Stimulated activated CD4-positive, alpha-beta T cell treated with anti-CD3 and anti-CD28 coated beads, Interleukin-1b, Interleukin-23, amount 100 ng/mL, for 1 hour (primary cell): ENCODE data around the gene ARAP1.

Experiments used
- DNase-seq, 2 donors: peaks; one replicate each; pipeline ENCODE4 v3.0.0-alpha.2; 2020; ENCODE audit warnings: low read depth in 2 of 2

Gene ARAP1

DNA sequence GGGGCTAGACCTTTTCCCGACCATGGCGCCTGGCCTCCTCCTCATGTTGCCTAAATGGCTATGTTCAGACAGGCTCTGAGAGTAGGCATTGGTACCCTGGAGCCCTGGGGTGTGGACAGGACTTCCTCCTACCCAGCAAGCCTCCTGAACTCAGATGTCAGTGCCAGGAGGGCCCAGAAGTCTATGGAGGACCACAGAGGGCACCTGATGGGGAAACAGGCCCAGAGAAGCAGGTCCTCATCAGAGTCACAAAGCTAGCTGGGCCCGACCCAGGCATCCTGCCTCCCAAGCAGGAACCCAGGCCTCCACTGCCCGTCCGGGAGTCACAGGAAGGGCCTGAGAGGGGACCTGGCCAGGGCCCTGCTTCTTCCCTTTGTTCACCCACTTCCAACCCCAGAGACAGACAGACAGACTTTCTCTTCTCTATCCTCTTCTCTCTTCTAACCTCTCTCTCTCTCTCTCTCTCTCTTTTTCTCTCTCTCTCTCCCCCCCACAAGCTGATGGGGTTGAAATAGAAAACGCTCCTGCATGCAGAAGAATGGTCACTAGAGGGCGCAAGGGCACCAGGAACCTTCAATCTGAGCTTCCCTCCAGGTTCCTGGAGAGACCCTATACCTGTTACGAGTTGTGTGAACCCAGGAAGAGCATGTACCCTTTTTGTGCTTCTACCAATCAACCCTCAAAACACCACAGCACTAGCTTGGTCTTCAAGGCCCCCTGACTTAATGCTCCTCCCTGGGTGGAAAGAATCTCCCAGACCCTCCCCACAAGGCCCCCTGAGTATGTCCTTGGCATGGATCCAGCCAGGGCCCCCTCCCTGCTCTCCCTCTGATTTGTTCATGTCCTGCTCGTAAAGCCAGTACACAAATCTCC, 27.1 kb downstream of the ARAP1 start:
- DNase-seq = peak; percentile 60 to 66

DNA sequence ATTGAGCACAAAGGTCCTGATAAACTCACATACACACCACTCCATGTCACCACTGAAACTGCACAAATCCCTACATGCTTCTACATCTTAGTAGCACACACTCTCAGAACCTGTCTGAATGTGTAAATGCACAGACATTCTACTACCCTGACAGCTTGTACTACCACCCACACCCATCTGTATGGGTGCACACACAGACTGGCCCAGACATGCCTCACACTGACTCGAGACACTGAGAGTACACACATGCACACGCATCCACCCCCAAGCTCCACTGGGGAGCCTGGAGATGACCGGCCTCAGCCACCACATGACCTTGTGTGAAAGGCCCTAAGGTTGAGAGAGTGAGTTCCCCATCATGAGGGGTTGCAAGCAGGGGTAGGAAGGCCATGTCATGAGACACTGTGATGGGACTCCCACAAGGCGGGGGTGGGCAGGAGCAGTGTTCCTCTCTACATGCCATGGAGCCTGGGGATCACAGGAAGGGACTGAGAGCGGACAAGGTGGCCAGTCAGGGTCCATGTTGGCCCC, 28.1 kb downstream of the ARAP1 start:
- DNase-seq = no peak

DNA sequence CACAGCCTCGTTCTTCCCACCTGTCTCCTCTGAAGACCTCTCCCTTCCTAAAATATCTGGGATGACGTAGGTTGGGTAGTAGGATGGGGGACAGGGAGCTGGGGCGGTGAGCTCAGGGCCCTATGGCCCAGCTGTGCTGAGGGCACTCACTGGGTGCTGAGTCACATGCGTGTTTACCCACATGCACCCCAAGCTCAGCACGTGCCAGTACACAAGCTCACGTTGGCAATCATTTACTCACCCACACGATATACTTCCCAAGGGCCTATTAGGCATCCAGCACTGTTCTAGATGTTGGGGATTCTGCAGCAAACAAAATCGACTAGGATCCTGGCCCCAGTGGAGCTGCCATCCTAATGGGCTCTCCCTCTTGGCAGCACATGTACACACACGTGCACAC, 28.7 kb downstream of the ARAP1 start:
- no peak for DNase-seq

DNA sequence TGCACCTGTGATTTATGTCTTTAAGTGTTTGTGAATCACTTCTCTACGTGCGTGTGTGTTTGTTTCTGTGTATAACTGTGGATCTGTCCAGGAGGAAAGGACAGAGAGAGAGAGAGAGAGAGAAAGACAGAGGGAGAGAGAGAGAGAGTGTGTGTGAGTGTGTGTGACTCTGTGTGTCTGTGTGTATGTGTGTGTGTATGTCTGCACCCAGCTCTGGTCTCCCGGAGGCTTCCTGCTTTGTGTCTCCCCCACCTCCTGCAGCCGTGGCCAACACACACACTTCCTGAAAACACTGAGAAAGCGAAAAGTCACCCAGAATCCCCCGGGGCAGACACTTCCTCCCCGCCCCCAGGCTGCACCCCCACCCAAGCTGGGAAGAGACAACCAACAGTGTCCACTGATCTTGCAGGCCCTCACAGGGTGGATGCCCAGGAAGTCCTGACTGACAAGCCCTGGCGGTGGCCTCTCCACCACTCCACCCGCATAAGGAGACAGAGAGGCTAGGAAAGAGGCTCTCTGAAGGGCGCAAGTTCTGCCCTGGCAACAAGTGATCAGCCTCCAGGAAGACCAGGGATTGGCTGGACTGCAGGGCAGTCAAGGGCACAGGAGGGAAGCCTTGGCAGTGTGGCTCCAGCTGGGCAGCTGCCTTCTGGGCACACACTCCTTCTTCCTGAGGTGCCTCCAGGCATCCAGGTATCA, 30.0 kb downstream of the ARAP1 start:
- DNase-seq = peak; percentile 62 to 67

DNA sequence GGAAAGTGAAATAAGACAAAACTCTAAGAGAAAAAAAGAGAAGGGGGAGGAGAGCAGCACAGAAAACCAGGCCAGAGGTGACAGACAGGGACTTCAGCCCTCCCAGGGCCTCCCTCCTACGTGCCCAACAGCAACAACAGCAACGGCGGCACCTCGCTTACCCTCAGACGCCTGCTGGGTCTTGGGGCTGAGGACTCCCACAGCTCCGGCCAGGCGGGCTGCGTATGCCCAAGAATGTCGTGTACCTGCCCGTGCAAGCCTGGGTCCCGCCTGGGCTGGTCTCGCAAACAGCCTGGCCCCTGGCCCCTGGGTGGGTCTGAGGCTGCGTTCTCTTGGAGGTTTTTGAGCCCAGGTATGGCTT, 30.5 kb downstream of the ARAP1 start:
- DNase-seq = no peak

DNA sequence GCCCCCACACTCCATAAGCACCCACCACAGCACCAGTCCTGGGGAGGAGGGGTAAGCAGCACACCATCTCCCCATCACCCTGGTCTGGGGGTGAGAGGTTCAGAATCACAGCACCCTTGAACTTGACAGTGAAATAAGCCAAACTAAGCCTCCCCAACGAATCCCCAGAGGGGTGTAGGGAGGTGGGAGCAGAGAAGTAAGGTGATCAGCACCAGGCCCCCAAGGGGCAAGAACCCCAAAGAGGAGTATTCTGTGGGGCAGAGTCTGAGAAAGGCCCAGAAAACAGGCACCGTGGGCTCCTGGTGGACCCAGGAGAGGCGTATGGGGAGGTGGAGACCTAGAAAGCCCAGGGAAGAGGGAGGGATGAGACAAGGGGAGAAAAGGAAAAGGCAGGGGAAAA, 30.9 kb downstream of the ARAP1 start:
- DNase-seq = no peak

DNA sequence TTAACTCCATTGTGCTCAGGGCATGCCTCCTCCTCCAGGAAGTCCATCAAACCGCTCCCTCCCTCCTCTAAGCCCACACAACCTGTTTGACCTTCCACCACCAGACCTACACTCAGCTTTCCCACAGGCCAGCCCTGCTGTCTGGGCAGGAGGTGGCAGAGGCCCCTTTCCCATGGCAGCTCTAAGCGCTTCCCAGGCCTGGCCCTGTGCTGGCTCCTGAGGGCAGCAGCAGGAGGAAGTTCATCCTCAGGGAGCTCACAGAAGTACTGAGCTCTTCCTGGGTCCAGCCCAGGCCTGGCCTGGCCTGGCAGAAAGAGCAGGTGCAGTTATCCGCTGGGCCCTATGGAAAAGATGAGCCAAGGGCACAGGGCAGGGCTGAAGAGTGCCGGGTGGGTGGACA, 31.4 kb downstream of the ARAP1 start:
- DNase-seq = no peak

DNA sequence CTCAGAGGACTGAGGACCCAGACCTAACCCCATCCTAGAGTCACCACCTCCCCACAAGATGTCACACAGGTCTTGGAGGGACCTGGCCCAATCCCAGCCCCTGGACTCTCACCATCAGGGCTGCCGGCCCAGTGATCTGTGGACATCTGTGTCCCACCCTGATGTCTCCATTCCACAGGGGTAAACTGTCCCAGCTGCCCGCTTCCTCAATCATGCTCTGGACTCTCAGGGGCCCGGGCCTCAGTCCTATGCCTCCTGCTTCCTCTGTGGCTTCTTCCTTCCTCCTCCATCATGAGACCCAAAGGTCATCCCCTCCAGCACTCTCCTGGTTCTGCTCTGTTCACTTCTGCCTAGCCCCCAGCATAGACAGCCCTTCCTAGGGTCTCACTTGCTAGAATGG, 32.2 kb downstream of the ARAP1 start:
- DNase-seq = no peak

DNA sequence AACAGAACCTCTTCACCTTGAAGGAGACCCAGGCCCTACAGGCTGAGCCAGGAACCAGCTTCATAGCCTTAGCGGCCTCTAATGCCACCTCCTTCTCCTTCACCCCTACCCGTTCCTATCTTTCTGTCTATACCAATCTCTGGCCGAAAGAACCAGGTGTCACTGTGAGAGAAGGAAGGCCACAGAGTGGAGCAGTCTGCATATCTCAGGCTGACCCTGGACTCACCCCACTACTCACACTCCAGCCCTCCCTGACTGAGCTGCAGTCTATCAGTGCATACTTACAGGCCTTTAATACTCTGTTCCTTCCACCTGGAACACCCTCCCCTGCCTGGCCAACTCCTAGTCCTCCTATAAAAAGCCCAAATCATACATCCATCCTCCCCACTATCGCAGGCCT, 32.7 kb downstream of the ARAP1 start:
- no peak for DNase-seq

DNA sequence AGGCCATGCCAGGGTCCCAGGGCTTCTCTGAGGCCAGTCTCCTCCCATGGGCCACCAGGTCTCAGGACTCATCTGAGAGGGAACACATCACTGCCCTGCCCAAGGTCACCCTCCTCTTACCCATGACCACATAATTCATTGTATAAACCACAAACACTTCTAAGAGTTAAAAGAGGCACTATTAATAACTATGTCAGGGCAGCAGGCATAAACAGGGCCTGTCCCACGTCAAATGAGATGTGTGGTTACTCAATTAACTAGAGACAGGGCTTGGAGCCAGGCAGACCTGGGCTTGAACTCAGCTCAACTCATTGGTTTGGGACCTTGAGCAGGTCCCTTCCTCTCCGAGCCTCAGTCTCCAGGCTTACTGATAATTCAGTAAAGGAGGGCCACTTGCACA, 33.1 kb downstream of the ARAP1 start:
- no peak for DNase-seq

DNA sequence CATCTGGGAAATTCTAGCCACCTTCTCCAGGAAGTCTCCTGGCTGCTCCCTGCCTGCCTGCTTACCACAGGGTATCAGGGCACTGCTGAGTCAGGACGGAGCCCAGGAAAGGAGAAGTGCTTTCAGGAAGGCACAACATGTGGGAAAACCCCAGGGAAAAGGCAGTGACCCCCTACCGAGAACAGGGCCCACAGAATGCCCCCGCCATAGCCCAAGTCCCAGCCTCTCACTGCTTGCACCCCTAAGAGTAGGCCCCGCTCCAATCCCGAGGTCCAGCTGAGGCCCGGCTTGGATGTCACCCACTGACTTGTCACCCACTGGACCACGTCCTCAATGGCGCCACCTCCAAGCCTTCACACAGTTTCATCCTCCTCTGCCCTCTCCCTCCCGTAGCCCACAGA, 34.1 kb downstream of the ARAP1 start:
- DNase-seq = no peak

DNA sequence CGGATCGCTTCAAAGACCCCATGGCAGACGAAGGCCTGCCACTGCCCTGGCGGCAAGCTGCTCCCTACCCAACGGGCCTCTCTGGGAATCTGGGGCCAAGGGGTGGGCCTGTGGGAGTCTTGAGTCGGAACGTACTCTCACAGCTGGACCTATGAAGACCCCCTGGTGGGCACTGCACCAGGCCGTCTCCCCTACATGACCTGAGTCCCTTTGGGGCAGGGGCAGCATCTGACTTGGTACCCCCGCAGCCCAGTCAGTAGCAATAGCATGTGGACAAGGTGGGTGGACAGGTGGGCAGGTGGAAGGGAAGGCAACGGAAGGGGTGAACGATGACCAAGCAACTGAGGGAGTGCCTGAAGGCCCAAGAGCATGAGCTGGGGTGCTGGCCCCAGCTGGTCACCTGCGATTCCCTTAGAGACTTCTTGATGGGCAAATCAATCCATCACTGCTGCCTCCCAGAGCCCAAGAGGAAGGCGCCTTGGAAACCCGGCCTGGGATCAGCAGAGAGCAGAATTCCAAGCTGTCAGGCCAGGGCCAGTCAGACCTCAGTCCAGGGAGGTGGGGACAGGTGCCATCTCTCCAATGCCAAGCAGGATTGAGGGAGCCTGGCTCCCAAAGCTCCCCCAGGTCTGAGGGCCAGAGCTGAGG, 35.3 kb downstream of the ARAP1 start:
- no peak for DNase-seq

DNA sequence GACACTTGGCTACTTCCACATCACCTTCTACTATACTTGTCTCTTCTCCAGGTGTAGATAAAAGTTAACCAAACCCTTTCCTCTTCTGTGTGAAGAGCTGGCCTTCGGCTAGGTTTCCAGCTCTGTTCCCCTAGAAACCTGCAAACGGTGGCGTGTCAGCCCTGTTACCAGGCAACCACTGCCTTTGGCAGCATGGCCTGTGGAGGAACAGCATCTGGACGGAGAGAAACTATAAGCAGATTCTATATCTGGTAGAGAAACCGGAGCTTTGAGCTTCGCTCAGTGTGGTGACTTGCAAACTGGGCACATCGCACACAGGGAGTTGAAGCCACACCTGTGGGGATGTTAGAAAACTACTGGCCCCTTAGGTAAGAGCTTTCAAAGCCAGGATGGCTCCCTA, 35.9 kb downstream of the ARAP1 start:
- DNase-seq = no peak

DNA sequence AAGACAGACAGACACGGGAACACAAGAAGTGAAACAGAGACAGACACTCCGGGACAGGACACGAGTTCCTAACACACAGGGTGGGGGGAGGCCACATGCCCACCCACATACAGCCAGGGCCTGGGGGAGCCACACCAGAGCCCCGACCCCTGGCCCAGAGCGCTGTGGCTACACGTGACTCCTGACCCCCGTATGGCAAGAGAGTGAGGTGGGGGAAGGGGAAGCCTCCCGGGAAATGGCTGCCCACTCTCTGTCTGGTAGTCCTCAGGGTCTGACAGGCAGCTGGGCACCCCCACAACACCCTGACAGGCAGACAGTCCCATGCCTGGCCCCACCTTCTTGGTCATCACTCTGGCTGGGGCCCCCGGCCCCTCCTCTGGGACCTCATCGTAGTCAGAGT, 39.4 kb downstream of the ARAP1 start:
- no peak for DNase-seq

DNA sequence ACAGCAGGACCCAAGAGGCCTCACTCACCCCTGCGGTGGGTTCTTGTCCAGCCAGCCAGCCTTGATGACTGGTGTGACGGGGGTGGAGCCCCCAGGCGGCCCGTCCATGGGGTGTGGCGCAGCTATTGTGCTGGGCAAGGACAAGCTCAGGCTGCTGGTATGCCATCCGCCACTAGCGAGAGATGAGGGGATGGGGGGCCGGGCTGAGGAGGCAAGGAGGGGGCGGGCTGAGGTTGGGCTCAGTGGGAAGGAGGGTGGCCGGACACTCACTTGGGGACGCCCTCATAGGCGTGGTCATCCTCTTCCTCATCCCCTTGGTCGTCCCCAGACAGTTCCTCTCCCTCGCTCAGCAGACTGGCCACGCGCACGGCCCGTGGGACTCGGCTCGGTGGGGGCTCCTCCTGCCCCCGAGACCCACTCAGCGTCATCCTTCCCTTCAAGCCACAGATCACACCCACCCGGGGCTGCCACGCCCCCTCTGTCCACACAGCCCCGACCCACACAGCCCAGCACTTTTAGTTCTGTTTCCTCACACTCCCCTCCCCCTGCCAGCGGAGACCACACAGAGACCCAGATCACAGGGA, 39.9 kb downstream of the ARAP1 start:
- DNase-seq = no peak

DNA sequence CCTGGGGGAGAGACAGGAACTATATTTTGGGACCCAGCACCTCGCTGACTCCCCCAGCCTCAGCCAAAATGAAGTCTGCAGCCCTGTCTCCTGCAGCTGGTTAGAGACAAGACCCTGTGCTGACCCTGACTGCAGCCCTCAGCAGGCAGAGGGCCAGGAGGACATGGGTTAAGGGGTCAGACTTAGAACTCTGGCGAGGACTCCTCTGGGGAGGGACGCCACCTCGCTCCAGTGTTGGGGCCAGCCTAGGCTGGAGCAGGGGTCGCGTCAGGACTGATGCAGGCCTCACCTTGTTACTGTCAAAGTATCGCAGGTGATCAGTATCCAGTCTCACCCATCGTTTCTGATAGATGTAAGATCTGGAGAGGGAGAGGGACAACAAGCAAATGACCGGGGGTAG, 41.1 kb downstream of the ARAP1 start:
- no peak for DNase-seq

DNA sequence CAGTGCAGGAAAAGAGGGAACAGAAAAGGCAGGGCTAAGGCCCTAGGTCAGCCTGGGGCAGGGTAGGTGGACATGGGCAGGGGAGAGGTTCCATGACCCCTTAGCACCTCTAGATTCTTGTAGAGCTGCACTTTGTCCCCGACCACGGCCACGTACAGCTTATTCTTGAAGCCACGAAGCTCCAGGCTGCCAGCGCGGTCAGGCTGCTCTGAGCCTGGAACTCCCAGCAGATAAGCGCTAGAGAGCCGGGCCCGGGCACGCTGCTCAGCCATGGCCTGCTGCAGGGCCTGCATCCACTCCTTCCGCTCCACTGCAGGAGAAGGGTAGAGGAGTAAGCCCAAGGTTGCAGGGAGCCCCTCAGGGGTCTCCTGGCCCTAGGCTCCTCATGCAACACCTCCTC, 41.9 kb downstream of the ARAP1 start:
- DNase-seq = no peak

DNA sequence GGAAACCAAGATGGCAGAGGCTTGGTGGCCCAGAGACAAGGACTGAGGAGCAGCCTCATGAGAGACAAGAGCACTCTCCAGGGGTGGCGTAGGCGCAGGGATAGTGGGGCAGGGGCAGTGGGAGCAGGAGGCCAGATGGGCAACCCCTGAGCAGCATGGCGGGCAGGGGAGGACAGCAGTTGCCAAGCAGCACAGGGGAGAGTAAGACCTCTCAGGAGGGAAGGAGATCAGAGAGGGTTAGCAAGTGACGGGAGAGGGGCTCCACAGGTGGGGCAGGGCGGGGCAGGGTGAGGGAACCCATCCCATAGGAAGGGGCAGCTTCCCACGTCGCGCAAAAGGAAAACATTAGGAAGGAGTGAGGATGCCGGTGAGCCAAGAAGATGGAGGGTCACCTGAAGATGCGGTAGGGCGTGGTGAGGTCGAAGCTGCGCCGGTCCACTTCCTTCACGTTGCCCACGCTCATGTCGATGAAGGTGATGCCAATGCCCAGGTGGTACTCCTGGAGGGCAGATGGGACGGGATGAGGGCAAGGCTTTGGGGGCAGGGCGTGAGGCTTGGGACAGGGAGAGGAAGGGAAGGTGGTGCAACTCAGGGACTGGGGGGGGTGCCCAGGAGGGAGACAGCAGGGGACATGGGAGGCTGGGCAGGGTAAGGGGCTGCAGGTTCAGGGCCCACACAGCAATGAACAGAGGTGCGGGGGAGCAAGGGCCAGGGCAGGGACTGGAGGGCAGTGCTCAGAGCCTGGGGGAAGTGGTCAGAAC, 42.5 kb downstream of the ARAP1 start:
- DNase-seq = no peak

DNA sequence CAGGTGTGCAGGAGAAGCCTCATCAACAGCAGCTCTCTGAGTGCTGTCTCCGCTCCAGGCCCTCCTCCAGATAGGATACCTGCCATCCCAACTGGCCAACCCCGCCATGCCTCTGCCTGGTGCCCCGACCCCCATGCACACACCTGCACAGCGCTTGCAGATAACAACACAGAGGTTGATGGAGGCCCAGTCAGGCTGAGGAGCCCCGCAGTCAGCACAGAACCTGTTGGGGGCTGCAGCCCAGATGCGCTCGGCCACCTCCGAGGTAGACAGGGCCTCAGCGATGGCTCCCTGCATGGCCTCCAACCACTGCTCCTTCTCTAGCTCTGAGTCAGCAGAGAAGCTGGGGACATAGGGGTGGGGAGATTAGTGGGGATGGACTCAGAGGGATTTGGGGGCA, 45.2 kb downstream of the ARAP1 start:
- DNase-seq = no peak

DNA sequence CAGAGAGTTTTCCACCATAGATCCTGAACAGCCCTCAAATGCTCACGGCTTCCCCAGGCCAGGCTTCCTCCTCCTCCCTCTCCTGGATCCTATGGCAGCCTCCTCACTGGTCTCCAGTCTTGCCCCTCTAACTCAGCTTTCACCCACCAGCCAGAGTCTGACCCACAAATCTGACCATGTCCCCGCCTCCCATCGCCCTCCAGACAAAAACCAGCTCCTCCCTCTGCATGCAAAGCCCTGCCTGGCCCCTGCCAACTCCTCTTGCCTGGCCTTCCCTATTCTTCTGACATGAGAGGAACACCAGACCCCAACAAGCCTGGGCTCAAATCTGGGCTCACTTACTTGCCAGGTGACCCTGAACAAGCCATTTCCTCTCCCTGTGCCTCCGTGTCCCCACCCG, 45.6 kb downstream of the ARAP1 start:
- no peak for DNase-seq
